COLO829 (cell line): ENCODE data around the gene POLR3A.
"Not testable (repeated sequence)": the region's sequence is repeated elsewhere in the genome, so short reads cannot be mapped to it uniquely, and the experiment has no call there.

Experiments used
- DNase-seq: peaks from one replicate; pipeline ENCODE4 v3.0.0; 2012; ENCODE audit warnings: low spot score

POLR3A gene

DNA sequence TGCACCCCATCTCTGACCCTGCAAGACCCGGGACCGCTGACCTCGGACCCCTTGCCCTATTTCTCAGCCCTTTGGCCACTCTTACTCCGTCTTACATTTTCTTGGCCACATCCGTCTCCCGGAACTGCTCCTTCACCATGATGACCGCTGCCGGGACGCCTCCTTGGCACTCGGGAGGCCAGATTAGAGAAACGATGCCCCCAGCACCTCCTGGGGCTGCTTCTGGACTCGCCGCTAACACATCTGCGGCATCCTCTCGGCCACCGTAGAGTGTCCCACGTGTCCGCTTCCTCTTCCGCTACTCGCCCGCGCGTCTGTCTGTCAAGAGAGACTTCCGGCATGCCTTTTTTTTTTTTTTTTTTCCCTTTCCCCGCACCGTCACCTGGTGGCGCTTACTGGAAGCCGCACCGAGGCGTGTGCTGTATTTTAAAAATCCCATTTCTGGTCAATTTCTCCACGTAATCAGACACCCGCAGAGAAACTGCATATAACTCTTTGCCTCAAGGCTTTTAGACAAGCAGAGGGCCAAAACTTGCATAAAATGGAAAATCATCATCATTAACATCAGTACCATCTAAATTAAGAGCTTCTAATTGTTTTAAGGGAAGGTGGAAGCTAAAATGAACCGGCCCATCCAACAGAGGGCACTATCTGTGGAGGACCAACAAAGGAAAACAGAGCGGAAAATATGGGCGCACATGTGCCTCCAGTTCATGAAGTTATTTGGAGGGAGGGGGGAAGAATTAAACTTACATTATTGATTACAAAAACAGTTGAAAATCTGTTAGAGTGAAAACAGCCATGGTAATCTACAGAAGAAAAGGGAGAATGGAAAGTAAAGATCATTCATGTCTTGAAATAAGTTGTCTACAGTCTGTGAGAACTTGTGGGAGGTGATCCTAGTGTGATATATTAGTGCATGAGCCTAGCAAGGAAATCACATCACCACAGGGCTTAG is at the start of gene POLR3A:
POLR3A (minus strand) TSS at position 247 of the 958 bp plus-strand sequence; CDS start at position 139, 108 bp downstream.
- DNase-seq = peak; percentile 91

DNA sequence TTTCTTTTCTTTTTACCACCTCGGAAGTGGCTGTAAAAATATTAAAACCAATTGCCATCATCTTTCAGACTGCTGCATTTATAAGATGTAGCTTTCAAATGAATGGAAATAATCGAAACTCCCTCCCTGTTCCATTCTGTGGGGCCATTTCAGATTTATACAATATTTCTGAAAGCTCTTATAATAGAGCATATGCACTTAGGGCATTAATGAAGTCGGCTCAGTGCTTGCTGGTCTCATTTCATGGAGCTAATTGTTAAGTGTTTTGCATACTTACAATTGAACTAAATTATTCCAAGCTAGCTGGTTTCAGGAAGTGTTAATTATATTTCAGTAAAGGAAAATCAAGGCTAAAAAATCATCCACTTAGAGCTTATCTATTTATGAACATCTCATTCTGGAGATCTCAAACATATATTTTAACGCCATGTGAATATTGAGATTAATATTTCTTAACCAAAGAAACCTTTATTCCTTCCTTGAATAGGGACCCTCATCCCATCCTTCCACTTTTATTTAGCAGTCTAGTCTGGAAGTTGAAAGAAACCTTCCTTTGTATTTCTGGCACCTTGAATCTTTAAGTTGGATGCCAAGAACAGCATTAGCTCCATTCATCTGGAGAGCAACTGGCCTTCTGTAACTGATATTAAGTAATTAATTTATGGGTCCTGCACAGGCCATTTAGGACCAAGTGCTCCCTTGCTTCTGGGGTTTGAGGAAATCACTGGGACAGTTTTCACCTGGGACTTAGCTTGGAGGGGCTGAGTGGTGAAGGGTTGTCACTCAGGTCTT is 49.4 kb upstream of the POLR3A start:
- no peak for DNase-seq

- not testable (repeated sequence) for DNase-seq
These were observed 46.5 kb upstream of the POLR3A start for GRCh38 chr10:78075806-78076205.

GRCh38 chr10:78072504-78072903 is 43.2 kb upstream of the POLR3A start:
- DNase-seq = no peak

DNA sequence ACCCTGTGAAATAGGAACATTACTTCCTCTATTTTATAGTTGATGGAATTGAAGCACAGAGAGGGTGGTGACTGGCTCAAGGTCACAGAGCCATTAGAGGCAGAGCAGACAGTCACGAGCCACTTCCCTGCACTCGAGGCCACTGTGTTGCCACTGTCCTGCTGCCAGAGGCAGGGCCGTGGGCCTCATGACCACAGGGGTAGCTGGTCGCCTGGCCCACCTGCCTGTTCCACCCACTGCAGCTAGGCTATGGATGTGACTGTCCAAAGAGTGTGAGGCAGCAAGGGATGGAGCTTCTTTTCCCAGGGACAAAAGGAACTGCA is 42.5 kb upstream of the POLR3A start:
- DNase-seq = no peak

- DNase-seq = no peak
These were observed 42.0 kb upstream of the POLR3A start for GRCh38 chr10:78071140-78071856.

GRCh38 chr10:78070726-78071125 is 41.4 kb upstream of the POLR3A start:
- no peak for DNase-seq

DNA sequence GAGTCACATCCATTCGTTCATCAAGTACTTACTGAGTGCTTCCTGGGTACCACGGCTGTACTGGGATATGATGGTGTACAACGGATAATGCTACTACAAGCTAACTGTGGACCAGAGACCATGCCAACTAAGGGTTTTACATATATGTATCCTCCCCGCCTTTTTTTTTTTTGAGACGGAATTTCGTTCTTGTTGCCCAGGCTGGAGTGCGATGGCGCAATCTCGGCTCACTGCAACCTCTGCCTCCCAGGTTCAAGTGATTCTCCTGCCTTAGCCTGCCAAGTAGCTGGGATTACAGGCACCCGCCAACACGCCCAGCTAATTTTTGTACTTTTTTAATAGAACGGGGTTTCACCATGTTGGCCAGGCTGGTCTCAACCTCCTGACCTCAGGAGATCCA is 40.7 kb upstream of the POLR3A start:
- not testable (repeated sequence) for DNase-seq

GRCh38 chr10:78069151-78069550 is 39.8 kb upstream of the POLR3A start:
- DNase-seq = no peak

- no peak for DNase-seq
These were observed 37.6 kb upstream of the POLR3A start for GRCh38 chr10:78066728-78067430.

GRCh38 chr10:78066012-78066411 is 36.7 kb upstream of the POLR3A start:
- DNase-seq = no peak

GRCh38 chr10:78065611-78066010 is 36.3 kb upstream of the POLR3A start:
- DNase-seq = no peak

- not testable (repeated sequence) for DNase-seq
These were observed 35.6 kb upstream of the POLR3A start for GRCh38 chr10:78064919-78065318.

DNA sequence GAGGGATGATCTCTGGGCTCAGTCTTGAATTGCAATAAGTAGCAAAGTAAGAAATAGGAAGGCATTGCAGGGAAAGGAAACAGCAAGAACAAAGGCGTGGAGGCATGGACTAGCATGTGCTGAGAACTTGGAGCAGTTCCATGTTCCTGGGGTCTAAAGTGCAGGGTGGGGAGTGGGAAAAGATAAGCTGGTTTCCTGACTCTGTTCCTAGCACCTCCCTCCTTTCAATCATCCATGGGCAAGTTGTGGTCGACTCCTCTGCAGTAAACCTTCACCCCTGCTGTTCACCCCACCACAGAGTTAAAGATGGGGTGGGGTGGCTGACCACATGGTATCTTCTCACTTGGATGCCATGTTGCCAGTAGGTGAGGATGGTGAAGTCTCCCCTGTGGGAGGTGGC is 33.9 kb upstream of the POLR3A start:
- no peak for DNase-seq

DNA sequence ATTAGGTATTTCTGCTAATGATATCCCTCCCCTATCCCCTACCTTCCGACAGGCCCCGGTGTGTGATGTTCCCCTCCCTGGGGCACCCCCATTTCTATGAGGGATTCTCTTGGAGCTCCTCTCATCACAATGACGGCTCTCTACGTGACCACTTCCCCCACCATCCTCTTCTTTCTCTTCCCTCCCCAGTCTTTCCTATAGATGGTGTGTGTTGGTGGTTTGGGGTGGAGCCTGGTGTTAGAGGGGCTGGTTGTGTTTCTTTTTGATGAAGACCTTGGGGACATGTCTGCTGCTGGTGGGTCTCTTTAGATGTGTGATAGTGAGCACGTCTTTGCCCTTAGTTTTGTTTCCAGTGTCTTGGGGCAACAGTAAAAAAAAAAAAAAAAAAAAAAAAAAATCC is 33.0 kb upstream of the POLR3A start:
- no peak for DNase-seq

- DNase-seq = no peak
These were observed 30.8 kb upstream of the POLR3A start for GRCh38 chr10:78059906-78060702.

GRCh38 chr10:78058562-78058961 is 29.2 kb upstream of the POLR3A start:
- no peak for DNase-seq

- no peak for DNase-seq
These were observed 24.0 kb upstream of the POLR3A start for GRCh38 chr10:78053211-78053868.

DNA sequence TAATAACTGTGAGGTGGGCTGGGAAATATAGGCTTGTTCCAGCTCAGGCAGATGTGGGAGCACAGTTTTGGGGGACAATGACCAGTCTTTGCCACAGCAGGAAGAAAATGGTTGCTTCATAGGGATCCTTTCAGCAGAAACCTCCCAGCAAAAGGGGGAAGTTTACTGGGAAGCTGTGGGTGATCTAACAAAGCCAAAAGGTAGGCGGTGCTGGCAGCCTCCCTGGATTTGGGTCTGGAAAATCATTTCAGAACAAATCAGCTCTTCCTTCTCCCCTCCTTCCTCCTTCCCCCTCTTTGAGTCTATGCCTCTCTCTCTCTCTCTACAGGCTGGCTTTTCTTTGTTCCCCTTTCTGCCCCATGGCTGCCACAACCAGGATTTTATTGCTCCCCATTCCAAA is 20.5 kb upstream of the POLR3A start:
- no peak for DNase-seq

DNA sequence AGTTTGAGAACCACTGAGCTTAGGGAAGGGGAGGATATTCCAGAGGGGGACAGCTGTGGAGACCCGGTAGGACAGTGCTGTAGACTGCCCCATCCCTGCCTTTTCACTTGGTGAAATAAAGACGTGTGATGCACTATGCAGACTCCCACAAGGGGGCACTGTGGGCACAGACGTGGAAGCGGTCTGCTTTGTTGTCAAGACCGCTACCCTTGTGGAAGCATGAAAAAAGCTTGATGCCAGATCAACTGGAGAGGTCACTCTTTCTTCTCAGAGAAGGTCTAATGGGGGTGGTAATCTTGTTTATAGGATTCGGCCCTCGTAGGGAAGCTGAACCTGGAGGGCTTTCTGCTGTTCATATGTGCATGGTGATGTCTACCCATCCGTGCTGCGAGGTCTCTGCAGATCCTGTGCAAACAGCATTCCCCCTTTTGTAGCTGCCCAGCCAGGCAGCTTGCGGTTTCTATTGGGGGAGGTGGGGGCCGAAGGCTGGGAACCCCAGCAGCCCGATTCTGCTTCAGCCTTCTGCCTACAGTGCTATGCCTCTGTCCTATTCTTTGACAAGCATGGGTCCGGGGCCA is 18.1 kb upstream of the POLR3A start:
- DNase-seq = no peak
